Smooth muscle cell (in vitro differentiated cells): ENCODE measurements around the gene ADAMTS18. TPM values are rescaled to one million over a fixed set of nuclear protein-coding genes. Genes with fewer than 3 reads are reported as not detected.

Experiments
- DNase-seq: peaks from one replicate; lab custom pipeline; 2025; ENCODE audit not compliant: unreplicated experiment; lab: John Stamatoyannopoulos, UW
- H2AFZ ChIP-seq: fragments of 200-600 bp; sonication (generic); 2 replicates; pipeline ENCODE4 v1.6.0; 2016; ENCODE audit warnings: antibody characterized with exemption, low read depth, mild to moderate bottlenecking
- H3F3A ChIP-seq: fragments of 200-600 bp; sonication (generic); 2 replicates; pipeline ENCODE4 v1.6.0; 2017; ENCODE audit warnings: antibody characterized with exemption, low read depth
- H3K27ac ChIP-seq: fragments of 200-600 bp; sonication (generic); 2 replicates; pipeline ENCODE4 v1.5.1; 2016; ENCODE audit warnings: low read depth, mild to moderate bottlenecking
- H3K27me3 ChIP-seq: fragments of 200-600 bp; sonication (generic); 2 replicates; pipeline ENCODE4 v1.6.1; 2016; ENCODE audit warnings: low read depth, mild to moderate bottlenecking
- H3K36me3 ChIP-seq: fragments of 200-600 bp; sonication (generic); 2 replicates; pipeline ENCODE4 v1.5.1; 2016; ENCODE audit warnings: low read depth
- H3K4me1 ChIP-seq: fragments of 200-600 bp; sonication (generic); 2 replicates; pipeline ENCODE4 v1.5.1; 2016; ENCODE audit warnings: low read depth
- H3K4me2 ChIP-seq: fragments of 200-600 bp; sonication (generic); 2 replicates; pipeline ENCODE4 v1.6.0; 2016; ENCODE audit warnings: mild to moderate bottlenecking
- H3K4me3 ChIP-seq: fragments of 200-600 bp; sonication (generic); 2 replicates; pipeline ENCODE4 v1.5.1; 2016; ENCODE audit warnings: mild to moderate bottlenecking
- H3K79me2 ChIP-seq: fragments of 200-600 bp; sonication (generic); 2 replicates; pipeline ENCODE4 v1.6.0; 2016; ENCODE audit warnings: low read depth, mild to moderate bottlenecking
- H3K9ac ChIP-seq: fragments of 200-600 bp; sonication (generic); 2 replicates; pipeline ENCODE4 v1.6.0; 2016; ENCODE audit warnings: low read depth
- H3K9me3 ChIP-seq: fragments of 200-600 bp; sonication (generic); replicated peaks from 2 replicates; pipeline ENCODE4 v1.5.1; 2016; ENCODE audit warnings: low read depth
- H4K20me1 ChIP-seq: fragments of 200-600 bp; sonication (generic); 2 replicates; pipeline ENCODE4 v1.6.0; 2016; ENCODE audit warnings: low read depth
- CTCF ChIP-seq: fragments of 200-600 bp; sonication (generic); IDR thresholded peaks from 2 replicates; pipeline ENCODE4 v1.5.1; 2017; ENCODE audit warnings: borderline replicate concordance, mild to moderate bottlenecking, antibody characterized with exemption; ENCODE audit not compliant: insufficient read depth, poor library complexity, severe bottlenecking
- whole genome bisulfite sequencing: methylation state at CpG from one replicate; pipeline ENCODE4 v1.1.7; 2016; ENCODE audit warnings: low lambda C conversion rate; 5-methylcytosine and 5-hydroxymethylcytosine counted together
- polyA plus RNA-seq: library from polyadenylated mRNA; unstranded; fragments of >200 nt; fragmentation: Nextera tagmentation; extraction: Ambion mirVana; gene quantifications from 2 replicates; pipeline ENCODE4 v1.2.1, GENCODE V29; 2016
- total RNA-seq: library from RNA; depleted of rRNA; stranded (reverse); fragments of >200 nt; gene quantifications from 2 replicates; pipeline ENCODE4 v1.2.3, GENCODE V29; 2014

Gene ADAMTS18
- total and polyA plus RNA-seq, 2 experiments from 2014 or later, result 0.05 to 4.4 TPM

GRCh38 chr16:77470851-77471250, 36.0 kb upstream of the ADAMTS18 start:
- Histone ChIP-seq H3K4me3 (no peak overlapping the region), H4K20me1 (no peaks in the 10 kb centered on the region), H3F3A (no peaks in the 10 kb centered on the region), H3K79me2 (no peaks in the 10 kb centered on the region), H3K36me3 (no peaks in the 10 kb centered on the region), H3K27ac (no peak overlapping the region), H3K27me3 (no peaks in the 10 kb centered on the region), H3K9me3 (no peaks in the 10 kb centered on the region), H2AFZ (no peak overlapping the region), H3K4me1 (peaks cover 22% of the 10 kb centered on the region), H3K4me2 (no peak overlapping the region), H3K9ac (no peak overlapping the region)
- no peak for TF ChIP-seq CTCF
- no peak for DNase-seq

DNA sequence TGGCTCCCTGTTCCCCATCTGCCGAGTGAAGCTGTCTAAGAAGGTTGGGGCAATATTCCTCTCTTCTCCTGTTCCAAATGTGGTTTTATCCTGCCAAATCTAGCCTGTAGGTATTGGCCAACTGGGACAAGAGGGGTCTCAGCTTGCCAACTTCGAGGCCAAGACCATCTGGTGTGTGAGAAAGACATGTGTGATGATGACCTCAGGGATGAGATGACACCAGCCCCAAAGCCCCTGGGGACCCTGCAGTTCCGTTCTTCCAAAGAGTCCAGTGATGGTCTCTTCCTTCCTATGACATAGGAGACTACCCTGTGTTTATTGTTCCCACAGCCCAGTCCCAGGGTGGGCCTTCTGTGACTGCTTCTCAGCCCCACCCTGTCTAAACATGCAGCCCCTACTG, 34.8 kb upstream of the ADAMTS18 start:
- Histone ChIP-seq H3K4me2 (no peak overlapping the region), H3K9me3 (no peaks in the 10 kb centered on the region), H4K20me1 (no peaks in the 10 kb centered on the region), H3K9ac (no peak overlapping the region), H3K36me3 (no peaks in the 10 kb centered on the region), H3K27ac (no peak overlapping the region), H3K79me2 (no peaks in the 10 kb centered on the region), H3K27me3 (no peaks in the 10 kb centered on the region), H3K4me1 (peaks cover 22% of the 10 kb centered on the region), H2AFZ (no peak overlapping the region), H3F3A (no peaks in the 10 kb centered on the region), H3K4me3 (no peak overlapping the region)
- no peak for TF ChIP-seq CTCF
- no peak for DNase-seq
- WGBS, result 84% methylated on average over 3 of the region's 3 CpGs

- no peak overlapping the region for H3K27ac ChIP-seq
- WGBS, result 24% methylated on average over 3 of the region's 3 CpGs
- H3K27me3 ChIP-seq, result no peaks in the 10 kb centered on the region
Observed at GRCh38 chr16:77468831-77469230, 34.0 kb upstream of the ADAMTS18 start.

More at GRCh38 chr16:77468831-77469230, 34.0 kb upstream of the ADAMTS18 start:
- Histone ChIP-seq H3K79me2 (no peaks in the 10 kb centered on the region), H3K4me3 (no peak overlapping the region), H3F3A (no peaks in the 10 kb centered on the region), H4K20me1 (no peaks in the 10 kb centered on the region), H2AFZ (no peak overlapping the region), H3K4me1 (peaks cover 22% of the 10 kb centered on the region), H3K9me3 (no peaks in the 10 kb centered on the region), H3K36me3 (no peaks in the 10 kb centered on the region), H3K9ac (no peak overlapping the region), H3K4me2 (no peak overlapping the region)
- no peak for TF ChIP-seq CTCF
- DNase-seq, result no peak
